ENCODE data around the gene ABCG1.
A peak's percentile ranks its signal among the peaks of the same experiment; 100 is the strongest.

Gene ABCG1

GRCh38 chr21:42262831-42263231 is 43.9 kb downstream of the ABCG1 start:
- Histone ChIP-seq H3K4me1 (ENCODE audit: control insufficient read depth, low read depth, low read length) (no peaks in the 10 kb centered on the region), H2AK5ac (ENCODE audit: low read length) (no peak overlapping the region), H2BK120ac (ENCODE audit: low read depth, low read length) (no peak overlapping the region), H3K36me3 (ENCODE audit: control insufficient read depth, insufficient read depth, low read length) (no peaks in the 10 kb centered on the region), H3K27me3 (ENCODE audit: insufficient read depth, low read length, poor library complexity) (no peaks in the 10 kb centered on the region), H2BK5ac (ENCODE audit: low read length) (no peak overlapping the region), H3K9ac (ENCODE audit: low read length) (no peak overlapping the region), H3K4ac (ENCODE audit: low read depth, low read length) (no peak overlapping the region), H4K5ac (ENCODE audit: low read length) (no peak overlapping the region), H3K4me2 (ENCODE audit: low read length) (no peak overlapping the region), H3K27ac (ENCODE audit: low read depth, low read length) (no peak overlapping the region), H3K23ac (ENCODE audit: low read length) (no peak overlapping the region), H3K56ac (ENCODE audit: low read length) (no peak overlapping the region), H3K4me3 (ENCODE audit: low read length) (no peak overlapping the region), H4K8ac (ENCODE audit: low read depth, low read length) (no peak overlapping the region), H3K79me2 (ENCODE audit: control insufficient read depth, insufficient read depth, low read length) (no peaks in the 10 kb centered on the region), H3K18ac (ENCODE audit: low read length) (no peak overlapping the region), H3K79me1 (ENCODE audit: low read length) (no peaks in the 10 kb centered on the region), H2BK15ac (replicated peaks; ENCODE audit: low read depth) (no peak overlapping the region)
- peak; percentile 53 for DNase-seq
- no CpG with 5 or more reads among the region's 11 CpGs for WGBS (ENCODE audit: extremely low coverage, insufficient coverage, low lambda C conversion rate)

- Histone ChIP-seq H2BK5ac (ENCODE audit: low read length) (no peak overlapping the region), H3K4me3 (ENCODE audit: low read length) (no peak overlapping the region), H3K27ac (ENCODE audit: low read depth, low read length) (no peak overlapping the region)
Measured at GRCh38 chr21:42263591-42264131, 44.7 kb downstream of the ABCG1 start.

GRCh38 chr21:42264245-42265195 is 45.6 kb downstream of the ABCG1 start:
- no peak overlapping the region for H3K56ac ChIP-seq (ENCODE audit: low read length)
- H3K23ac ChIP-seq (ENCODE audit: low read length), result no peak overlapping the region
- no peak overlapping the region for H3K27ac ChIP-seq (ENCODE audit: low read depth, low read length)
- WGBS (ENCODE audit: extremely low coverage, insufficient coverage, low lambda C conversion rate), result no CpG with 5 or more reads among the region's 13 CpGs
- H4K5ac ChIP-seq (ENCODE audit: low read length), result no peak overlapping the region
- H3K79me1 ChIP-seq (ENCODE audit: low read length), result no peaks in the 10 kb centered on the region
- H2BK15ac ChIP-seq (replicated peaks; ENCODE audit: low read depth), result no peak overlapping the region
- H2AK5ac ChIP-seq (ENCODE audit: low read length), result no peak overlapping the region
- H3K4me2 ChIP-seq (ENCODE audit: low read length), result no peak overlapping the region
- H2BK120ac ChIP-seq (ENCODE audit: low read depth, low read length), result no peak overlapping the region
- no peak for DNase-seq
- no peaks in the 10 kb centered on the region for H3K4me1 ChIP-seq (ENCODE audit: control insufficient read depth, low read depth, low read length)
- H4K8ac ChIP-seq (ENCODE audit: low read depth, low read length), result no peak overlapping the region
- no peak overlapping the region for H3K4ac ChIP-seq (ENCODE audit: low read depth, low read length)
- no peak overlapping the region for H2BK5ac ChIP-seq (ENCODE audit: low read length)
- H3K18ac ChIP-seq (ENCODE audit: low read length), result no peak overlapping the region
- no peaks in the 10 kb centered on the region for H3K36me3 ChIP-seq (ENCODE audit: control insufficient read depth, insufficient read depth, low read length)
- no peaks in the 10 kb centered on the region for H3K27me3 ChIP-seq (ENCODE audit: insufficient read depth, low read length, poor library complexity)
- H3K79me2 ChIP-seq (ENCODE audit: control insufficient read depth, insufficient read depth, low read length), result no peaks in the 10 kb centered on the region
- H3K4me3 ChIP-seq (ENCODE audit: low read length), result no peak overlapping the region
- H3K9ac ChIP-seq (ENCODE audit: low read length), result no peak overlapping the region

More at GRCh38 chr21:42263591-42264131, 44.7 kb downstream of the ABCG1 start:
- H3K36me3 ChIP-seq (ENCODE audit: control insufficient read depth, insufficient read depth, low read length), result no peaks in the 10 kb centered on the region
- no peak overlapping the region for H3K56ac ChIP-seq (ENCODE audit: low read length)
- H3K79me1 ChIP-seq (ENCODE audit: low read length), result no peaks in the 10 kb centered on the region
- H3K4ac ChIP-seq (ENCODE audit: low read depth, low read length), result no peak overlapping the region
- H2BK15ac ChIP-seq (replicated peaks; ENCODE audit: low read depth), result no peak overlapping the region
- no peak overlapping the region for H3K9ac ChIP-seq (ENCODE audit: low read length)
- H3K27me3 ChIP-seq (ENCODE audit: insufficient read depth, low read length, poor library complexity), result no peaks in the 10 kb centered on the region
- no peak overlapping the region for H2AK5ac ChIP-seq (ENCODE audit: low read length)
- H4K5ac ChIP-seq (ENCODE audit: low read length), result no peak overlapping the region
- DNase-seq, result peak; percentile 19
- no peak overlapping the region for H3K4me2 ChIP-seq (ENCODE audit: low read length)
- WGBS (ENCODE audit: extremely low coverage, insufficient coverage, low lambda C conversion rate), result no CpG with 5 or more reads among the region's 18 CpGs
- no peak overlapping the region for H3K18ac ChIP-seq (ENCODE audit: low read length)
- H3K79me2 ChIP-seq (ENCODE audit: control insufficient read depth, insufficient read depth, low read length), result no peaks in the 10 kb centered on the region
- H3K23ac ChIP-seq (ENCODE audit: low read length), result no peak overlapping the region
- H3K4me1 ChIP-seq (ENCODE audit: control insufficient read depth, low read depth, low read length), result no peaks in the 10 kb centered on the region
- no peak overlapping the region for H4K8ac ChIP-seq (ENCODE audit: low read depth, low read length)
- no peak overlapping the region for H2BK120ac ChIP-seq (ENCODE audit: low read depth, low read length)

GRCh38 chr21:42265231-42265812 is 46.4 kb downstream of the ABCG1 start:
- H2BK15ac ChIP-seq (replicated peaks; ENCODE audit: low read depth), result no peak overlapping the region
- no peak overlapping the region for H4K5ac ChIP-seq (ENCODE audit: low read length)
- no peaks in the 10 kb centered on the region for H3K27me3 ChIP-seq (ENCODE audit: insufficient read depth, low read length, poor library complexity)
- no peak overlapping the region for H2BK5ac ChIP-seq (ENCODE audit: low read length)
- no peaks in the 10 kb centered on the region for H3K79me1 ChIP-seq (ENCODE audit: low read length)
- no peak overlapping the region for H3K56ac ChIP-seq (ENCODE audit: low read length)
- no peaks in the 10 kb centered on the region for H3K79me2 ChIP-seq (ENCODE audit: control insufficient read depth, insufficient read depth, low read length)
- H3K4me1 ChIP-seq (ENCODE audit: control insufficient read depth, low read depth, low read length), result no peaks in the 10 kb centered on the region
- no peak overlapping the region for H3K27ac ChIP-seq (ENCODE audit: low read depth, low read length)
- no peak overlapping the region for H3K23ac ChIP-seq (ENCODE audit: low read length)
- H3K9ac ChIP-seq (ENCODE audit: low read length), result no peak overlapping the region
- H3K4me3 ChIP-seq (ENCODE audit: low read length), result no peak overlapping the region
- no peak overlapping the region for H2BK120ac ChIP-seq (ENCODE audit: low read depth, low read length)
- no peak overlapping the region for H3K18ac ChIP-seq (ENCODE audit: low read length)
- H3K4me2 ChIP-seq (ENCODE audit: low read length), result no peak overlapping the region
- no peak overlapping the region for H4K8ac ChIP-seq (ENCODE audit: low read depth, low read length)
- no peak overlapping the region for H2AK5ac ChIP-seq (ENCODE audit: low read length)
- H3K36me3 ChIP-seq (ENCODE audit: control insufficient read depth, insufficient read depth, low read length), result no peaks in the 10 kb centered on the region
- no CpG with 5 or more reads among the region's 12 CpGs for WGBS (ENCODE audit: extremely low coverage, insufficient coverage, low lambda C conversion rate)
- no peak for DNase-seq
- no peak overlapping the region for H3K4ac ChIP-seq (ENCODE audit: low read depth, low read length)

- Histone ChIP-seq H4K5ac (ENCODE audit: low read length) (no peak overlapping the region), H2AK5ac (ENCODE audit: low read length) (no peak overlapping the region), H4K8ac (ENCODE audit: low read depth, low read length) (no peak overlapping the region), H3K79me1 (ENCODE audit: low read length) (no peaks in the 10 kb centered on the region), H3K4me3 (ENCODE audit: low read length) (no peak overlapping the region), H3K4me2 (ENCODE audit: low read length) (no peak overlapping the region), H3K36me3 (ENCODE audit: control insufficient read depth, insufficient read depth, low read length) (no peaks in the 10 kb centered on the region), H2BK15ac (replicated peaks; ENCODE audit: low read depth) (no peak overlapping the region), H3K79me2 (ENCODE audit: control insufficient read depth, insufficient read depth, low read length) (no peaks in the 10 kb centered on the region), H3K4me1 (ENCODE audit: control insufficient read depth, low read depth, low read length) (no peaks in the 10 kb centered on the region), H3K9ac (ENCODE audit: low read length) (no peak overlapping the region), H3K4ac (ENCODE audit: low read depth, low read length) (no peak overlapping the region), H2BK5ac (ENCODE audit: low read length) (no peak overlapping the region), H2BK120ac (ENCODE audit: low read depth, low read length) (no peak overlapping the region), H3K27me3 (ENCODE audit: insufficient read depth, low read length, poor library complexity) (no peaks in the 10 kb centered on the region), H3K56ac (ENCODE audit: low read length) (no peak overlapping the region), H3K27ac (ENCODE audit: low read depth, low read length) (no peak overlapping the region), H3K23ac (ENCODE audit: low read length) (no peak overlapping the region), H3K18ac (ENCODE audit: low read length) (no peak overlapping the region)
- no CpG with 5 or more reads among the region's 7 CpGs for WGBS (ENCODE audit: extremely low coverage, insufficient coverage, low lambda C conversion rate)
- DNase-seq, result no peak
Measured at GRCh38 chr21:42266971-42267556, 48.1 kb downstream of the ABCG1 start.
